Smooth muscle cell (in vitro differentiated cells): ENCODE data around the gene GATA6. TPM values are rescaled to one million over a fixed set of nuclear protein-coding genes. Genes with fewer than 3 reads are reported as not detected.
A peak's percentile ranks its signal among the peaks of the same experiment; 100 is the strongest.

ENCODE experiments used
- DNase-seq: peaks from one replicate; lab custom pipeline; 2025; ENCODE audit not compliant: unreplicated experiment; lab: John Stamatoyannopoulos, UW
- H2AFZ ChIP-seq: fragments of 200-600 bp; sonication (generic); 2 replicates; pipeline ENCODE4 v1.6.0; 2016; ENCODE audit warnings: antibody characterized with exemption, low read depth, mild to moderate bottlenecking
- H3F3A ChIP-seq: fragments of 200-600 bp; sonication (generic); 2 replicates; pipeline ENCODE4 v1.6.0; 2017; ENCODE audit warnings: antibody characterized with exemption, low read depth
- H3K27ac ChIP-seq: fragments of 200-600 bp; sonication (generic); 2 replicates; pipeline ENCODE4 v1.5.1; 2016; ENCODE audit warnings: low read depth, mild to moderate bottlenecking
- H3K27me3 ChIP-seq: fragments of 200-600 bp; sonication (generic); 2 replicates; pipeline ENCODE4 v1.6.1; 2016; ENCODE audit warnings: low read depth, mild to moderate bottlenecking
- H3K36me3 ChIP-seq: fragments of 200-600 bp; sonication (generic); 2 replicates; pipeline ENCODE4 v1.5.1; 2016; ENCODE audit warnings: low read depth
- H3K4me1 ChIP-seq: fragments of 200-600 bp; sonication (generic); 2 replicates; pipeline ENCODE4 v1.5.1; 2016; ENCODE audit warnings: low read depth
- H3K4me2 ChIP-seq: fragments of 200-600 bp; sonication (generic); 2 replicates; pipeline ENCODE4 v1.6.0; 2016; ENCODE audit warnings: mild to moderate bottlenecking
- H3K4me3 ChIP-seq: fragments of 200-600 bp; sonication (generic); 2 replicates; pipeline ENCODE4 v1.5.1; 2016; ENCODE audit warnings: mild to moderate bottlenecking
- H3K79me2 ChIP-seq: fragments of 200-600 bp; sonication (generic); 2 replicates; pipeline ENCODE4 v1.6.0; 2016; ENCODE audit warnings: low read depth, mild to moderate bottlenecking
- H3K9ac ChIP-seq: fragments of 200-600 bp; sonication (generic); 2 replicates; pipeline ENCODE4 v1.6.0; 2016; ENCODE audit warnings: low read depth
- H3K9me3 ChIP-seq: fragments of 200-600 bp; sonication (generic); replicated peaks from 2 replicates; pipeline ENCODE4 v1.5.1; 2016; ENCODE audit warnings: low read depth
- H4K20me1 ChIP-seq: fragments of 200-600 bp; sonication (generic); 2 replicates; pipeline ENCODE4 v1.6.0; 2016; ENCODE audit warnings: low read depth
- WGBS: methylation state at CpG from one replicate; pipeline ENCODE4 v1.1.7; 2016; ENCODE audit warnings: low lambda C conversion rate; 5-methylcytosine and 5-hydroxymethylcytosine counted together
- polyA plus RNA-seq: library from polyadenylated mRNA; unstranded; fragments of >200 nt; fragmentation: Nextera tagmentation; extraction: Ambion mirVana; gene quantifications from 2 replicates; pipeline ENCODE4 v1.2.1, GENCODE V29; 2016
- total RNA-seq: library from RNA; depleted of rRNA; stranded (reverse); fragments of >200 nt; gene quantifications from 2 replicates; pipeline ENCODE4 v1.2.3, GENCODE V29; 2014
- TF ChIP-seq, protein P1 (sequence below): fragments of 200-600 bp; sonication (generic); IDR thresholded peaks from 2 replicates; pipeline ENCODE4 v1.5.1; 2017; ENCODE audit warnings: borderline replicate concordance, mild to moderate bottlenecking, antibody characterized with exemption; ENCODE audit not compliant: insufficient read depth, poor library complexity, severe bottlenecking

The GATA6 gene
- total and polyA plus RNA-seq, 2 experiments from 2014 or later = 48.5 to 49.9 TPM

GRCh38 chr18:22191346-22191695, 21.9 kb downstream of the GATA6 start:
- Histone ChIP-seq H2AFZ (no peak overlapping the region), H3F3A (peaks cover 69% of the 10 kb centered on the region), H3K4me2 (peak overlapping the region; percentile 78), H3K79me2 (peaks cover 58% of the 10 kb centered on the region), H3K9ac (peak overlapping the region; percentile 22), H4K20me1 (peaks cover 56% of the 10 kb centered on the region), H3K9me3 (no peaks in the 10 kb centered on the region), H3K27me3 (no peaks in the 10 kb centered on the region), H3K4me3 (no peak overlapping the region), H3K27ac (peak overlapping the region; percentile 93), H3K36me3 (no peaks in the 10 kb centered on the region), H3K4me1 (peaks cover 61% of the 10 kb centered on the region)
- TF ChIP-seq, protein P1, sequence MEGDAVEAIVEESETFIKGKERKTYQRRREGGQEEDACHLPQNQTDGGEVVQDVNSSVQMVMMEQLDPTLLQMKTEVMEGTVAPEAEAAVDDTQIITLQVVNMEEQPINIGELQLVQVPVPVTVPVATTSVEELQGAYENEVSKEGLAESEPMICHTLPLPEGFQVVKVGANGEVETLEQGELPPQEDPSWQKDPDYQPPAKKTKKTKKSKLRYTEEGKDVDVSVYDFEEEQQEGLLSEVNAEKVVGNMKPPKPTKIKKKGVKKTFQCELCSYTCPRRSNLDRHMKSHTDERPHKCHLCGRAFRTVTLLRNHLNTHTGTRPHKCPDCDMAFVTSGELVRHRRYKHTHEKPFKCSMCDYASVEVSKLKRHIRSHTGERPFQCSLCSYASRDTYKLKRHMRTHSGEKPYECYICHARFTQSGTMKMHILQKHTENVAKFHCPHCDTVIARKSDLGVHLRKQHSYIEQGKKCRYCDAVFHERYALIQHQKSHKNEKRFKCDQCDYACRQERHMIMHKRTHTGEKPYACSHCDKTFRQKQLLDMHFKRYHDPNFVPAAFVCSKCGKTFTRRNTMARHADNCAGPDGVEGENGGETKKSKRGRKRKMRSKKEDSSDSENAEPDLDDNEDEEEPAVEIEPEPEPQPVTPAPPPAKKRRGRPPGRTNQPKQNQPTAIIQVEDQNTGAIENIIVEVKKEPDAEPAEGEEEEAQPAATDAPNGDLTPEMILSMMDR = no peak
- DNase-seq = no peak
- WGBS = 68% methylated on average over 5 of the region's 5 CpGs

DNA sequence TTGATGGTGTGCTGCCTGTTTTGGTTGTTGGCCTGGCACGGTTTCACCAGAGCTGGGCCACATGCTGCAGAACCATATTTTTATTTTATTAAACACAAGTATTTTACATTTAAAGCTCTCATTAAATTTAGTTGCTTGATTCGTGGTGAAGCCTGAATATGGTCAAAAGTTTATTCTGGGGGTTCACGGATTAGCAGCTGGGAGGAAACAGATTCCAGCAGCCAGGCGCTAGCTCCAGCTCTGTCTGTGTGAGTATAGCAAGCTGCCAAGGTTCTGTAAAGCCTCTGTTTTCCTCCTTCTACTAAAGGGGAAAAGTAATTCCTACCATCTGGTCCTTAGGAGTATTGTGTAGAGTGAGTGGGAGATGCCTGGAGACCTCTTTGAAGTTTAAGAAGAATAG, 22.5 kb downstream of the GATA6 start:
- TF ChIP-seq, protein P1 = no peak
- H3K36me3 ChIP-seq = no peaks in the 10 kb centered on the region
- no peak overlapping the region for H3K4me3 ChIP-seq
- H3K4me2 ChIP-seq = peak overlapping the region; percentile 78
- H4K20me1 ChIP-seq = peaks cover 56% of the 10 kb centered on the region
- no peaks in the 10 kb centered on the region for H3K27me3 ChIP-seq
- peak overlapping the region; percentile 93 for H3K27ac ChIP-seq
- H3K4me1 ChIP-seq = peaks cover 61% of the 10 kb centered on the region
- WGBS = 33% methylated on average over 4 of the region's 4 CpGs
- H2AFZ ChIP-seq = no peak overlapping the region
- H3F3A ChIP-seq = peaks cover 68% of the 10 kb centered on the region
- peaks cover 58% of the 10 kb centered on the region for H3K79me2 ChIP-seq
- no peaks in the 10 kb centered on the region for H3K9me3 ChIP-seq
- DNase-seq = no peak
- peak overlapping the region; percentile 22 for H3K9ac ChIP-seq

DNA sequence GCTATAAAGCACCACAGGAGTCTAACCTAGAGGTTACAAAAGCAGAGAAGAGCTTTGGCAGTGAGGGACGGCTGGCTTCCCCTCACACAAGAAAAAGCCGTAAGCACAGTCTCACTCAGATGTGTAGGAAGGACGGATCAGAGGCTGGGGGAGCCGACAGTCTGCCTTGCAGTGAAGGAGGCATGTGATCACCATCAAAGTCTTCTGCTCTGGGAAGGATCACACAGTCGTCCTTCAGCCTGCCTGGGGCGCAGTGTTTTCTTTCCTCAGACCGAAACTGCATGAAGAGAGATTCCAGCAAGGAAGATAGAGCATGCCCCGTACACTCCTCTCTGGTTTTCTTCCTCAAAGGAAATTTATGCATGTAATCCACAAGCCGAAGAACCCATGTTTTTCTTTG, 24.1 kb downstream of the GATA6 start:
- 6% methylated on average over 9 of the region's 9 CpGs for WGBS
- Histone ChIP-seq H2AFZ (no peak overlapping the region), H3K4me2 (peak overlapping the region; percentile 78), H4K20me1 (peaks cover 59% of the 10 kb centered on the region), H3K4me3 (peak overlapping the region; percentile 36), H3F3A (peaks cover 58% of the 10 kb centered on the region), H3K9me3 (no peaks in the 10 kb centered on the region), H3K27me3 (no peaks in the 10 kb centered on the region), H3K9ac (peak overlapping the region; percentile 74), H3K36me3 (no peaks in the 10 kb centered on the region), H3K27ac (peak overlapping the region; percentile 93), H3K79me2 (peaks cover 58% of the 10 kb centered on the region), H3K4me1 (peaks cover 50% of the 10 kb centered on the region)
- DNase-seq = no peak
- TF ChIP-seq, protein P1 = no peak

- H2AFZ ChIP-seq = no peak overlapping the region
- no peaks in the 10 kb centered on the region for H3K27me3 ChIP-seq
- H3F3A ChIP-seq = peaks cover 53% of the 10 kb centered on the region
- no peak for DNase-seq
- H3K4me2 ChIP-seq = peak overlapping the region; percentile 78
- WGBS = 32% methylated on average over 7 of the region's 7 CpGs
- peak overlapping the region; percentile 36 for H3K4me3 ChIP-seq
- H3K27ac ChIP-seq = peak overlapping the region; percentile 93
- TF ChIP-seq, protein P1 = no peak
- peaks cover 48% of the 10 kb centered on the region for H3K4me1 ChIP-seq
- H3K9me3 ChIP-seq = no peaks in the 10 kb centered on the region
- peak overlapping the region; percentile 74 for H3K9ac ChIP-seq
- H3K36me3 ChIP-seq = no peaks in the 10 kb centered on the region
- peaks cover 61% of the 10 kb centered on the region for H4K20me1 ChIP-seq
- H3K79me2 ChIP-seq = peaks cover 62% of the 10 kb centered on the region
Observed at GRCh38 chr18:22194151-22194598, 24.8 kb downstream of the GATA6 start.
